GM21423 (cell line): Measurements from ENCODE around the gene POM121C.
A peak's percentile ranks its signal among the peaks of the same experiment; 100 is the strongest.
"Not testable (repeated sequence)": the region's sequence is repeated elsewhere in the genome, so short reads cannot be mapped to it uniquely, and the experiment has no call there.

Experiments
- ATAC-seq: cut with Tn5 transposase; IDR thresholded peaks from one replicate; pipeline ENCODE4 v1.9.1; 2021; ENCODE audit warnings: mild to moderate bottlenecking, moderate library complexity; ENCODE audit not compliant: unreplicated experiment

Gene POM121C

DNA sequence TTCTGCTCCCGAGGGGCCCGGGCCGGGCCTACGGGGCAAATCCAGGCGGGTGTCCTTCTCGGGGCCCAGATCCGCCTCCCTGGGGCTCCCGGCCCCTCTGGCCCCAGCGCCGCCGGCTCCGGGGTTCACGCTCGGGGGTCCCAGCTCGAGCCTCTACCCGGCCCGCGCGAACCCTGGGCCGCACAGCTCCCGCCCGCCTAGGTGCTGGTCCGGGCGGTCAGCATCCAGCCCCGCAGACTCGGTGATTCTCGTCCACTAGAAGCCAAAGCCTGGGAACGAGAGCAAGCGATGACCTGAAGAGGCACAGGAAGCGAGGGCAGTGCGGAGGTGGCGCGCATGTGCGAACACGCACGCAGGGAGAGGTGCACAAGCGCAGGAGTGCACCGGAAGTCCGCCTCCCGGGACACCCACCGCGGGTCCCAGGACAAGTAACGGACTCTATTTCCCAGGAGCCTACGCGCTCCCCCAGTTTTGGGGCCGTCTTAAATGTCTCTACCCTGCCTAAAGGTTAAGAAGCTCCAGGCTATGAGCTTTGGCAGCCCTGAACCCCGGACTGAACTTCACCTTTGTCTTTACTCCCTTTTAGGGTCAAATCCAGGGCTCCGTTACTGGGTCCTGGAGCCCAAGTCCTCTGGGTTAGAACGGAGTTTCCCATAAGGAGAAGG is at the start of gene POM121C:
Gene POM121C, minus strand, starts transcription at position 321 of the 665 bp plus-strand sequence. CDS start 44,803 bp downstream, outside the sequence.
- ATAC-seq: peak; percentile 97

GRCh38 chr7:75534727-75535307 is 48.7 kb upstream of the POM121C start:
- no peak for ATAC-seq

DNA sequence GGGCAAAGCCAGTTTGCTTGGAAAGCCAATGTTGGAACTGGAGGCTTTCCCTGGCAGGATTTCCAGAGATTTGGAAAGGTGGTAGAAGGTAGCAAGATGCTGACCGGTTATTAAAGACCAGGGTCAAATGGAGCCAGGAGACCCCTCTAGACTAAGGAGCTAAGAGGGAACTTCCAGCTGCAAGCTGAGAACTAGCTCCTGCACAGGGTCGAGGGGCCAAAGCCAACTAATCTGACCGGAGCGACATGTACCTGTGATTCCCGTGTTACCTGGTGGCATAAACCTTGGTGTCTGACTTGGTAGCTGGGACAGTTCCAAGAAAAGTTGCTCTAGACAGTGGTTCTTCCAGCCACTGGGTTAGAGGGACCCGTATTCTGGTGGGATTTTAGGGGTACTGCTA is 47.8 kb upstream of the POM121C start:
- ATAC-seq: no peak

DNA sequence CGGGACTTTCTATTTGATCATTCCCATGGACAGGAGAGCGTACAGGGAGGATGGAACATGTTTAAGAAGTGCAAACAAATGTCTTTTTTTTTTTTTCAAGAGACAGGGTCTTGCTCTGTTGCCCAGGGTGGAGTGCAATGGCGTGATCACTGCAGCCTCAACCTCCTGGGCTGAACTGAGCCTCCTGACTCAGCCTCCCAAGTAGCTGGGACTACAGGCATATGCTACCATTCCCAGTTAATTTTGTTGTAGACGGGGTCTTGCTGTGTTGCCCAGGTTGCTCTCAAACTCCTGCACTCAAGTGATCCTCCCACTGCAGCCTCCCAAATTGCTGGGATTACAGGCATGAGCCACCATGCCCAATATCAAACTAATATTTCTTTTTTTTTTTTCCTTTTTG is 46.5 kb upstream of the POM121C start:
- ATAC-seq: no peak

DNA sequence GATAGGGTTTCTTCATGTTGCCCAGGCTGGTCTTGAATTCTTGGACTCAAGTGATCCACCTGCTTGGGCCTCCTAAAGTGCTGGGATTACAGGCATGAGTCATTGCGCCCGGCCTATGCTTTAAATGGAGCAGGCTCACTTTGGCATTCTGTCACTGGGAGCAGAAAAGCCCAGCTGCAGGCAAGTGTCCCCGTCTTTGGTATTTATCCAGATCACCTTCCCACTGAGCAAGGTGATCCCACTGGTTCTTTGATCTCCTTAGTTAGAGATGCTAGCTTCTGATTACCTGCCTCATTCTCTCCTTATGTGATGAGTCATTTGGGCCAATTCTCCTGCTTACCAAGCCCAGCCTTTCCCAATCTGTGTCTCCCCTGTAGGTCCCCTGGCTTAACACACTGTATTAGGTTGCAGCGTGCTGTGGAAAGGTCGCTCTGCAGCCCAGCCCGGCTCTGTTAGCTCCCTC is 45.3 kb upstream of the POM121C start:
- ATAC-seq: no peak

DNA sequence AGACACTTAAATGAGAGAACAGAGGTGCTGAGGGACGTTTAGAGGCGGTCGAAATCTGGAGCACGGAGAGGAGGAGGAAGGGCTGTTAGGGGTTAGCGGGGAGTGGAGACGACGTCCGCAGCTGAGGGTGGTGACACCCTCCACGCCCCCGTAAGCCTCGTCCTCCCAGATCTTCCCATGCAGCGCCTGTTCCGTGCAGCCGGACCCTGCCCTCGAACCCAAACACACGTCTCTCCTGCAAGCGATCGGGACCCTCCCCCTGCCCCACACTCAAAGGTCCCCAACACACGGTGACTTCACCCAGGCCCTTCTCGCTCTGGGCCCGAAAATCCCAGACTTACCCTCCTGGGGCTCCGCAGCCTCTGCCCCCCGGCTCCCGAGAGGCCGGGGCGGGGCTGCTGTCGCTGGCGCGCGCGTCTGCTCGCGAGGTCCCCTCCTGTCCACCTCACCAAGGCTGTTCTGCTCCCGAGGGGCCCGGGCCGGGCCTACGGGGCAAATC is 41.2 kb upstream of the POM121C start:
- ATAC-seq: not testable (repeated sequence)

GRCh38 chr7:75521727-75522126 is 35.6 kb upstream of the POM121C start:
- ATAC-seq: not testable (repeated sequence)

- not testable (repeated sequence) for ATAC-seq
These were observed 32.7 kb upstream of the POM121C start for GRCh38 chr7:75518842-75519241.

DNA sequence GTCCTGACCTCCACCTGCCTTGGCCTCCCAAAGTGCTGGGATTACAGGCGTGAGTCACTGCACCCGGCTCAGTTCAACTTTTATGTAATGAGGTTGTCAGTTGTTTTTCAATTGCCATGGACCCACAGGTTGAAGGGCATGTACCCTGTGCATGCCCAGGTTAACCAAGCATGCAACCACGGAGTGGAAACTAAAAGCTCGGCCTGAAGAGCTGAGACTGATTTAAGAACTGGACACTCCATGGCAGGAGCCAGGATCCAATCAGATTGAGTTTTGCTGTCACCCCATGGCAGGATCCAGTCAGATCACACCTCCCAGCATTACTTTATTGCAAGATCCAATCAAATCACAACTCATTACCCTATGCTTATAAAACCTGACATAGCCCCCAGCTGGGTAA is 22.9 kb upstream of the POM121C start:
- not testable (repeated sequence) for ATAC-seq

- not testable (repeated sequence) for ATAC-seq
These were observed 5.9 kb upstream of the POM121C start, which contains the start of gene SPDYE5 for GRCh38 chr7:75492020-75492419. Gene SPDYE5, plus strand, starts transcription at chr7:75492320. Its CDS starts 1,728 bp downstream, at chr7:75494048.

GRCh38 chr7:75485355-75485978 is 632 bp downstream of the POM121C start:
- not testable (repeated sequence) for ATAC-seq

GRCh38 chr7:75480313-75480712 is 5.8 kb downstream of the POM121C start:
- ATAC-seq: not testable (repeated sequence)

GRCh38 chr7:75477457-75477856 is 8.6 kb downstream of the POM121C start:
- not testable (repeated sequence) for ATAC-seq

- ATAC-seq: not testable (repeated sequence)
These were observed 15.9 kb downstream of the POM121C start for GRCh38 chr7:75470166-75470565.

GRCh38 chr7:75460541-75460940 is 25.6 kb downstream of the POM121C start:
- not testable (repeated sequence) for ATAC-seq

DNA sequence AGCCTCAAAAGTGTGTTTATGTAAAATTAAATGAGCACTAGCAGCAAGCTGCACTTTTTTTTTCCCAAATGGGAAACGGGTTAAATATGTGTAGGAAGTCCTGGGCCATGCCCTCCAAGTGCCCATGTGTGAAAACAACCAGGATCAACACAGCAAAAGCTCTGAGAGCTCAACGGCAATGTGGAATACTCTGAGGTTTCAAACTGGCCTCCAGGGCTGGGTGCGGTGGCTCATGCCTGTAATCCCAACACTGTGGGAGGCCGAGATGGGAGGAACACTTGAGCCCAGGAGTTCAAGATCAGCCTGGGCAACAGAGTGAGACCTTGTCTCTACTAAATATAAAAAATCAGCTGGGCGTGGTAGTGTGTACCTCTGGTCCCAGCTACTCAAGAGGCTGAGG is 28.1 kb downstream of the POM121C start:
- ATAC-seq: not testable (repeated sequence)

DNA sequence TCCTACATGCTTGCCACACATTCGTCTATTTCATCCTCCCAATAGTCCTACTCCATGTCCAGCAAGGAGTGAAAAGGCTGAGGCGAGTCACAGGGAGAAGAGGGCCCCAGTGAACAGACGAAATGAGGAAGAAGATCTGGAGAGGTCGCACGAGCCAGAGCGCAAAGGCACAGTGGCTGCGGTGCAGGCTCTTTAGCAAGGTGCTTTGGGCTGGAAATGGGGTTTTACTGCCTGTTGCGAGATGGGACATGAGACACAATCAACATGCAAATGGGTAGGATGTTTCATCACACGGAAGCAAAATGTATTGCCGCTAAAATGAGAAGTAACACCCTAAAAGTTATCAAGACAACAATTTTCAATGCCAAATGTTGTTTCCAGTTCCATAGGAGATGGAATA is 29.7 kb downstream of the POM121C start:
- ATAC-seq: not testable (repeated sequence)

DNA sequence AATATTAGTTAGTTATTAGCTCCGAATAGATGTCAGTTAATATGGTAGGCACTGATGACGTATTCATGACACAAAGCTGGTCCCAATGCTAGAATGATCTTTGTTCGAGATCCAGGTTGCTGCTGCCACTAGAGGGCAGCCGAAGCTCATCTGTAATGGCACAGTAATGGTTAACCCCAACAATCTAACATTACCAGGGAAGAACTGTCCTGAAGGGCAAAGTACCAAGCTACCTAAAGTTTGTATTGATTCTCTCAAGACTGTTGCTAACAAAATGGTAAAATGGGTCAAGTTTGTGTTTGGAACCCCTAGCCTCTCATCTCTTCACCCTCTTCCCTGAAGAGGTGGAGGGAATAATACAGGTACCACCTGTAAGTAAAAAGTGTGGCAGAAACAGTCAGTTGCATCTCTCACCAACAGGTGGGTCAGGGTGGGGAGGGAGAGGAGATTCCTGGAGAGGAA is 33.6 kb downstream of the POM121C start:
- ATAC-seq: peak; percentile 69

GRCh38 chr7:75449946-75450345 is 36.2 kb downstream of the POM121C start:
- not testable (repeated sequence) for ATAC-seq

DNA sequence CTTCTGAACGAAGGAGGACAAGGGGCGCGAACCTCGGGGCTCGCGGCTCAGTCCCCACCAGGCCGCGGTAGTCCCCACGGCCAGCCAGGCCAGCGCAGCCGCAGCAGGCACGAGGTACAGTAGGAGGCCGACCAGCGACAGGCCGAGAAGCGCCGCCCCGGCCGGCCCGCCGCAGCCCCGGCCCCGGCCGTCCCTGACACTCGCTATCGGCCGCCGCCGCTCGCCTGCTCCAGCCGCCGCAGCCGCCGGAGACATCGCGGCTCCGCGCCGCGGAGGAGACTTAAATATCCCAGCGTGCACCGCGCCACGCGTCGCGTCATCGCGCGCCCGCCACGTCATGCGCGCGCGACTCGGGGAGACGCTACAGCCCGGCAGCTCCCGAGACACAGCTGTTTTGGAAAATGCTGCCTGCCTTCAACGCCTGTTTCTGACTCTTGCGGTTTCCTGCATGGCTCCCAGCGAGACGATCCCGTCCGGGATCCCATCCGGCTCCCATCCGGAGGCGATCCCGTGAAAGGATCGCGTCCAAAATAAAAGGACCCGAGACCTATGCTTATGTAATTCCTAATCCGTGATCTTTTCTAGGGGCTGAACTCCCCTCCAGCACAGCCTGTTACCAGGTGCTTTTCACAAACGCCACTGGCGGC is 43.5 kb downstream of the POM121C start:
- peak; percentile 78 for ATAC-seq

GRCh38 chr7:75442101-75442464 is 44.0 kb downstream of the POM121C start:
- peak; percentile 29 for ATAC-seq
